Mesendoderm (in vitro differentiated cells): ENCODE results near the gene PTPN12.

Experiments used
- DNase-seq: peaks from one replicate; pipeline ENCODE4 v3.0.0; 2013
- H2AK5ac ChIP-seq: 2 replicates; pipeline ENCODE4 v1.6.1; 2013; ENCODE audit warnings: low read length, inconsistent platforms
- H2BK120ac ChIP-seq: 2 replicates; pipeline ENCODE4 v1.6.1; 2013; ENCODE audit warnings: low read depth, mild to moderate bottlenecking, low read length, moderate library complexity, mixed read lengths
- H2BK15ac ChIP-seq: replicated peaks from 2 replicates; pipeline ENCODE4 v1.6.1; 2013; ENCODE audit warnings: low read depth, mild to moderate bottlenecking, moderate library complexity
- H2BK5ac ChIP-seq: 2 replicates; pipeline ENCODE4 v1.6.1; 2013; ENCODE audit warnings: low read length, inconsistent platforms
- H3K18ac ChIP-seq: 2 replicates; pipeline ENCODE4 v1.6.1; 2013; ENCODE audit warnings: mild to moderate bottlenecking, low read length, mixed read lengths
- H3K23ac ChIP-seq: one replicate; pipeline ENCODE4 v1.6.1; 2013; ENCODE audit warnings: low read length
- H3K27ac ChIP-seq: 2 replicates; pipeline ENCODE4 v1.5.1; 2013; ENCODE audit warnings: low read depth, mild to moderate bottlenecking, inconsistent platforms, low read length, moderate library complexity
- H3K27me3 ChIP-seq: 2 replicates; pipeline ENCODE4 v1.6.1; 2013; ENCODE audit warnings: low read length, control low read depth, mild to moderate bottlenecking, inconsistent platforms; ENCODE audit not compliant: insufficient read depth, poor library complexity
- H3K36me3 ChIP-seq: 2 replicates; pipeline ENCODE4 v1.6.1; 2013; ENCODE audit warnings: low read length, inconsistent platforms; ENCODE audit not compliant: control insufficient read depth, insufficient read depth
- H3K4ac ChIP-seq: one replicate; pipeline ENCODE4 v1.6.1; 2013; ENCODE audit warnings: low read depth, mild to moderate bottlenecking, low read length, moderate library complexity
- H3K4me1 ChIP-seq: 2 replicates; pipeline ENCODE4 v1.6.1; 2013; ENCODE audit warnings: low read depth, low read length, inconsistent platforms; ENCODE audit not compliant: control insufficient read depth
- H3K4me2 ChIP-seq: 2 replicates; pipeline ENCODE4 v1.6.1; 2013; ENCODE audit warnings: low read length
- H3K4me3 ChIP-seq: 2 replicates; pipeline ENCODE4 v1.5.1; 2013; ENCODE audit warnings: mild to moderate bottlenecking, low read length
- H3K56ac ChIP-seq: one replicate; pipeline ENCODE4 v1.6.1; 2013; ENCODE audit warnings: low read length
- H3K79me1 ChIP-seq: 2 replicates; pipeline ENCODE4 v1.6.1; 2013; ENCODE audit warnings: low read length, inconsistent platforms
- H3K79me2 ChIP-seq: 2 replicates; pipeline ENCODE4 v1.6.1; 2013; ENCODE audit warnings: mild to moderate bottlenecking, low read length; ENCODE audit not compliant: control insufficient read depth, insufficient read depth
- H3K9ac ChIP-seq: 2 replicates; pipeline ENCODE4 v1.6.1; 2013; ENCODE audit warnings: low read length, inconsistent platforms
- H4K5ac ChIP-seq: one replicate; pipeline ENCODE4 v1.6.1; 2013; ENCODE audit warnings: low read length
- H4K8ac ChIP-seq: one replicate; pipeline ENCODE4 v1.6.1; 2013; ENCODE audit warnings: low read depth, mild to moderate bottlenecking, control low read depth, low read length, moderate library complexity
- WGBS: extraction: QIAGEN DNeasy Blood & Tissue Kit; methylation state at CpG from one replicate; pipeline ENCODE4 v1.1.7; 2013; ENCODE audit warnings: low lambda C conversion rate, missing lambda C conversion rate; ENCODE audit not compliant: insufficient coverage; ENCODE audit errors: extremely low coverage; 5-methylcytosine and 5-hydroxymethylcytosine counted together

Gene PTPN12

GRCh38 chr7:77626586-77627308 lies 89.7 kb downstream of the PTPN12 start:
- Histone ChIP-seq H3K9ac (no peak overlapping the region), H3K56ac (no peak overlapping the region), H4K5ac (no peak overlapping the region), H3K4me3 (no peak overlapping the region), H3K79me1 (no peaks in the 10 kb centered on the region), H4K8ac (no peak overlapping the region), H2BK120ac (no peak overlapping the region), H3K79me2 (no peaks in the 10 kb centered on the region), H2BK15ac (no peak overlapping the region), H2BK5ac (no peak overlapping the region), H3K4me2 (no peak overlapping the region), H3K4me1 (no peaks in the 10 kb centered on the region), H2AK5ac (no peak overlapping the region), H3K27ac (no peak overlapping the region), H3K23ac (no peak overlapping the region), H3K4ac (no peak overlapping the region), H3K36me3 (peaks cover 10% of the 10 kb centered on the region), H3K27me3 (no peaks in the 10 kb centered on the region), H3K18ac (no peak overlapping the region)
- peak; percentile 4 for DNase-seq
- no CpG with 5 or more reads among the region's 6 CpGs for WGBS

- H3K4me1 ChIP-seq: no peaks in the 10 kb centered on the region
- H3K18ac ChIP-seq: no peak overlapping the region
- H3K9ac ChIP-seq: no peak overlapping the region
- H2BK5ac ChIP-seq: no peak overlapping the region
- no peak overlapping the region for H3K4me3 ChIP-seq
- no peaks in the 10 kb centered on the region for H3K79me2 ChIP-seq
- no peak overlapping the region for H3K23ac ChIP-seq
- no peak overlapping the region for H3K56ac ChIP-seq
- H4K5ac ChIP-seq: no peak overlapping the region
- peaks cover 10% of the 10 kb centered on the region for H3K36me3 ChIP-seq
- H4K8ac ChIP-seq: no peak overlapping the region
- H3K27ac ChIP-seq: no peak overlapping the region
- no peak overlapping the region for H2BK120ac ChIP-seq
- DNase-seq: no peak
- H3K79me1 ChIP-seq: peaks cover 1% of the 10 kb centered on the region
- no peak overlapping the region for H2AK5ac ChIP-seq
- no peak overlapping the region for H2BK15ac ChIP-seq
- H3K27me3 ChIP-seq: no peaks in the 10 kb centered on the region
- no peak overlapping the region for H3K4ac ChIP-seq
- H3K4me2 ChIP-seq: no peak overlapping the region
Measured at GRCh38 chr7:77627309-77627676, 90.2 kb downstream of the PTPN12 start.

GRCh38 chr7:77629797-77630196 lies 92.7 kb downstream of the PTPN12 start:
- H3K4ac ChIP-seq: no peak overlapping the region
- H3K79me1 ChIP-seq: peaks cover 1% of the 10 kb centered on the region
- no peak overlapping the region for H2BK5ac ChIP-seq
- no peaks in the 10 kb centered on the region for H3K4me1 ChIP-seq
- H3K23ac ChIP-seq: no peak overlapping the region
- H3K9ac ChIP-seq: no peak overlapping the region
- H4K5ac ChIP-seq: no peak overlapping the region
- DNase-seq: no peak
- H3K4me2 ChIP-seq: no peak overlapping the region
- no peak overlapping the region for H2BK15ac ChIP-seq
- peaks cover 10% of the 10 kb centered on the region for H3K36me3 ChIP-seq
- H3K79me2 ChIP-seq: no peaks in the 10 kb centered on the region
- H3K56ac ChIP-seq: no peak overlapping the region
- H3K27ac ChIP-seq: no peak overlapping the region
- H3K18ac ChIP-seq: no peak overlapping the region
- no peak overlapping the region for H4K8ac ChIP-seq
- H2BK120ac ChIP-seq: no peak overlapping the region
- H3K27me3 ChIP-seq: no peaks in the 10 kb centered on the region
- WGBS: no CpG with 5 or more reads among the region's 4 CpGs
- H3K4me3 ChIP-seq: no peak overlapping the region
- no peak overlapping the region for H2AK5ac ChIP-seq

GRCh38 chr7:77631820-77632219 lies 94.7 kb downstream of the PTPN12 start:
- Histone ChIP-seq H3K79me1 (peaks cover 1% of the 10 kb centered on the region), H3K27ac (no peak overlapping the region), H3K4me2 (no peak overlapping the region), H4K5ac (no peak overlapping the region), H3K27me3 (no peaks in the 10 kb centered on the region), H3K4me1 (no peaks in the 10 kb centered on the region), H3K79me2 (no peaks in the 10 kb centered on the region), H3K56ac (no peak overlapping the region), H3K18ac (no peak overlapping the region), H2BK120ac (no peak overlapping the region), H2BK15ac (no peak overlapping the region), H2AK5ac (no peak overlapping the region), H3K4ac (no peak overlapping the region), H3K36me3 (peaks cover 5% of the 10 kb centered on the region), H2BK5ac (no peak overlapping the region), H3K9ac (no peak overlapping the region), H3K4me3 (no peak overlapping the region), H4K8ac (no peak overlapping the region), H3K23ac (no peak overlapping the region)
- DNase-seq: no peak
- no CpG with 5 or more reads among the region's 2 CpGs for WGBS

- no peak overlapping the region for H3K9ac ChIP-seq
- no peak for DNase-seq
- H2BK15ac ChIP-seq: no peak overlapping the region
- no peak overlapping the region for H2BK120ac ChIP-seq
- H3K4me1 ChIP-seq: no peaks in the 10 kb centered on the region
- H3K18ac ChIP-seq: no peak overlapping the region
- H4K8ac ChIP-seq: no peak overlapping the region
- H3K4me3 ChIP-seq: no peak overlapping the region
- H2BK5ac ChIP-seq: no peak overlapping the region
- H3K27ac ChIP-seq: no peak overlapping the region
- no peaks in the 10 kb centered on the region for H3K27me3 ChIP-seq
- H4K5ac ChIP-seq: no peak overlapping the region
- H3K79me2 ChIP-seq: no peaks in the 10 kb centered on the region
- H3K79me1 ChIP-seq: no peaks in the 10 kb centered on the region
- no CpG with 5 or more reads among the region's 4 CpGs for WGBS
- no peak overlapping the region for H3K4me2 ChIP-seq
- H3K23ac ChIP-seq: no peak overlapping the region
- no peaks in the 10 kb centered on the region for H3K36me3 ChIP-seq
- H3K56ac ChIP-seq: no peak overlapping the region
- H2AK5ac ChIP-seq: no peak overlapping the region
- no peak overlapping the region for H3K4ac ChIP-seq
Measured at GRCh38 chr7:77644774-77645173, 107.7 kb downstream of the PTPN12 start.

GRCh38 chr7:77648742-77649338 lies 111.7 kb downstream of the PTPN12 start:
- H3K18ac ChIP-seq: no peak overlapping the region
- H3K36me3 ChIP-seq: peaks cover 1% of the 10 kb centered on the region
- H3K9ac ChIP-seq: no peak overlapping the region
- H2BK5ac ChIP-seq: no peak overlapping the region
- H3K4me1 ChIP-seq: no peaks in the 10 kb centered on the region
- no peak overlapping the region for H2BK15ac ChIP-seq
- H3K27ac ChIP-seq: no peak overlapping the region
- WGBS: no CpG with 5 or more reads among the region's 6 CpGs
- no peak overlapping the region for H2BK120ac ChIP-seq
- H3K79me2 ChIP-seq: no peaks in the 10 kb centered on the region
- no peak overlapping the region for H3K56ac ChIP-seq
- no peak overlapping the region for H3K23ac ChIP-seq
- H3K27me3 ChIP-seq: no peaks in the 10 kb centered on the region
- no peak overlapping the region for H3K4me2 ChIP-seq
- no peak overlapping the region for H3K4ac ChIP-seq
- no peak overlapping the region for H2AK5ac ChIP-seq
- H4K5ac ChIP-seq: no peak overlapping the region
- H4K8ac ChIP-seq: no peak overlapping the region
- no peak overlapping the region for H3K4me3 ChIP-seq
- DNase-seq: no peak
- no peaks in the 10 kb centered on the region for H3K79me1 ChIP-seq
